Measurements from ENCODE around the gene EIF4H.
"Not testable (repeated sequence)": the region's sequence is repeated elsewhere in the genome, so short reads cannot be mapped to it uniquely, and the experiment has no call there.

Gene EIF4H

GRCh38 chr7:74195139-74195860, 21.1 kb downstream of the EIF4H start:
- H3K27me3 ChIP-seq (replicated peaks in 2 of 5; ENCODE audit: control insufficient read depth in 4 of 5, insufficient read depth in 5 of 5, low read length in 4 of 5); H3K27ac ChIP-seq (ENCODE audit: insufficient read depth in 1 of 2, low read depth in 1 of 2, low read length in 2 of 2, poor library complexity in 1 of 2, severe bottlenecking in 2 of 2); POLR2A ChIA-PET; H3K9me3 ChIP-seq (ENCODE audit: control extremely low read depth in 1 of 5, control insufficient read depth in 4 of 5, insufficient read depth in 2 of 5, low read depth in 1 of 5, low read length in 4 of 5): not testable (repeated sequence)
- 24% methylated on average over 6 of the region's 23 CpGs for WGBS (ENCODE audit: insufficient coverage)
- Histone ChIP-seq H3K4me1 (ENCODE audit: control extremely low read depth in 1 of 4, control insufficient read depth in 4 of 4, insufficient read depth in 4 of 4, low read length in 3 of 4) (peaks cover 0 to 25% (median 17%) of the 10 kb centered on the region in 4 experiments), H3K36me3 (ENCODE audit: control insufficient read depth in 4 of 4, insufficient read depth in 4 of 4, low read length in 3 of 4) (peaks cover 16 to 58% (median 49%) of the 10 kb centered on the region in 4 experiments), H3K4me3 (ENCODE audit: control insufficient read depth in 1 of 7, extremely low read depth in 1 of 7, insufficient read depth in 4 of 7, low read depth in 2 of 7, low read length in 6 of 7) (peak overlapping the region in 1 of 7 experiments; percentile 48)
- CTCF ChIA-PET = interaction anchor here (0.8 kb wide), 1 partner anchor 125 kb away, joined by 3 read pairs; no protein-coding TSS in a partner anchor
- DNase-seq = peak in 2 of 3 donors; percentile 73 to 80

- POLR2A ChIA-PET; H3K9me3 ChIP-seq (ENCODE audit: control extremely low read depth in 1 of 5, control insufficient read depth in 4 of 5, insufficient read depth in 2 of 5, low read depth in 1 of 5, low read length in 4 of 5); CTCF ChIA-PET; DNase-seq; H3K27ac ChIP-seq (ENCODE audit: insufficient read depth in 1 of 2, low read depth in 1 of 2, low read length in 2 of 2, poor library complexity in 1 of 2, severe bottlenecking in 2 of 2); H3K27me3 ChIP-seq (replicated peaks in 2 of 5; ENCODE audit: control insufficient read depth in 4 of 5, insufficient read depth in 5 of 5, low read length in 4 of 5): not testable (repeated sequence)
- Histone ChIP-seq H3K4me3 (ENCODE audit: control insufficient read depth in 1 of 7, extremely low read depth in 1 of 7, insufficient read depth in 4 of 7, low read depth in 2 of 7, low read length in 6 of 7) (peak overlapping the region in 1 of 7 experiments; percentile 48), H3K36me3 (ENCODE audit: control insufficient read depth in 4 of 4, insufficient read depth in 4 of 4, low read length in 3 of 4) (peaks cover 11 to 50% (median 42%) of the 10 kb centered on the region in 4 experiments), H3K4me1 (ENCODE audit: control extremely low read depth in 1 of 4, control insufficient read depth in 4 of 4, insufficient read depth in 4 of 4, low read length in 3 of 4) (peaks cover 0 to 25% (median 17%) of the 10 kb centered on the region in 4 experiments)
- 63% methylated on average over 2 of the region's 19 CpGs for WGBS (ENCODE audit: insufficient coverage)
Measured at GRCh38 chr7:74195968-74196654, 22.0 kb downstream of the EIF4H start.

- DNase-seq = no peak
- ChIA-PET POLR2A (interaction anchor here (0.7 kb wide), 1 partner anchor 29 kb away, joined by 4 read pairs; no protein-coding TSS in a partner anchor), CTCF (interaction anchor here (1.2 to 2.1 kb wide), 2 partner anchors 9 to 13 kb away, joined by 3 to 10 read pairs; no protein-coding TSS in a partner anchor)
- Histone ChIP-seq H3K9me3 (ENCODE audit: control extremely low read depth in 1 of 5, control insufficient read depth in 4 of 5, insufficient read depth in 2 of 5, low read depth in 1 of 5, low read length in 4 of 5) (no peaks in the 10 kb centered on the region), H3K4me3 (ENCODE audit: control insufficient read depth in 1 of 7, extremely low read depth in 1 of 7, insufficient read depth in 4 of 7, low read depth in 2 of 7, low read length in 6 of 7) (no peak overlapping the region), H3K27ac (ENCODE audit: insufficient read depth in 1 of 2, low read depth in 1 of 2, low read length in 2 of 2, poor library complexity in 1 of 2, severe bottlenecking in 2 of 2) (no peak overlapping the region), H3K4me1 (ENCODE audit: control extremely low read depth in 1 of 4, control insufficient read depth in 4 of 4, insufficient read depth in 4 of 4, low read length in 3 of 4) (peaks cover 0 to 27% (median 18%) of the 10 kb centered on the region in 4 experiments), H3K27me3 (replicated peaks in 2 of 5; ENCODE audit: control insufficient read depth in 4 of 5, insufficient read depth in 5 of 5, low read length in 4 of 5) (no peaks in the 10 kb centered on the region), H3K36me3 (ENCODE audit: control insufficient read depth in 4 of 4, insufficient read depth in 4 of 4, low read length in 3 of 4) (peaks cover 7 to 38% (median 33%) of the 10 kb centered on the region in 4 experiments)
- 93% methylated on average over 3 of the region's 9 CpGs for WGBS (ENCODE audit: insufficient coverage)
Measured at GRCh38 chr7:74197449-74198124, 23.4 kb downstream of the EIF4H start.

- Histone ChIP-seq H3K27me3 (replicated peaks in 2 of 5; ENCODE audit: control insufficient read depth in 4 of 5, insufficient read depth in 5 of 5, low read length in 4 of 5) (no peaks in the 10 kb centered on the region), H3K4me3 (ENCODE audit: control insufficient read depth in 1 of 7, extremely low read depth in 1 of 7, insufficient read depth in 4 of 7, low read depth in 2 of 7, low read length in 6 of 7) (no peak overlapping the region), H3K27ac (ENCODE audit: insufficient read depth in 1 of 2, low read depth in 1 of 2, low read length in 2 of 2, poor library complexity in 1 of 2, severe bottlenecking in 2 of 2) (no peak overlapping the region), H3K36me3 (ENCODE audit: control insufficient read depth in 4 of 4, insufficient read depth in 4 of 4, low read length in 3 of 4) (peaks cover 0 to 19% (median 16%) of the 10 kb centered on the region in 4 experiments), H3K9me3 (ENCODE audit: control extremely low read depth in 1 of 5, control insufficient read depth in 4 of 5, insufficient read depth in 2 of 5, low read depth in 1 of 5, low read length in 4 of 5) (no peaks in the 10 kb centered on the region), H3K4me1 (ENCODE audit: control extremely low read depth in 1 of 4, control insufficient read depth in 4 of 4, insufficient read depth in 4 of 4, low read length in 3 of 4) (peaks cover 0 to 38% (median 30%) of the 10 kb centered on the region in 4 experiments)
- ChIA-PET POLR2A (no interaction called here), CTCF (interaction anchor here (1.2 to 6.1 kb wide), 5 partner anchors 9 to 334 kb away, joined by 3 to 25 read pairs (median 4); no protein-coding TSS in a partner anchor)
- WGBS (ENCODE audit: insufficient coverage) = 93% methylated on average over 15 of the region's 19 CpGs
- DNase-seq = no peak
Measured at GRCh38 chr7:74199551-74200355, 25.6 kb downstream of the EIF4H start.

GRCh38 chr7:74202841-74203556, 28.8 kb downstream of the EIF4H start:
- no peak overlapping the region for H3K27ac ChIP-seq (ENCODE audit: insufficient read depth in 1 of 2, low read depth in 1 of 2, low read length in 2 of 2, poor library complexity in 1 of 2, severe bottlenecking in 2 of 2)
- ChIA-PET CTCF (interaction anchor here (0.7 to 6.1 kb wide), 15 partner anchors 9 to 198 kb away, joined by 3 to 30 read pairs (median 4); partner anchors contain the start of gene CLIP2), POLR2A (no interaction called here)
- H3K36me3 ChIP-seq (ENCODE audit: control insufficient read depth in 4 of 4, insufficient read depth in 4 of 4, low read length in 3 of 4) = peaks cover 0 to 7% (median 2%) of the 10 kb centered on the region in 4 experiments
- peak; percentile 85 to 93 (median 93) for DNase-seq
- H3K4me3 ChIP-seq (ENCODE audit: control insufficient read depth in 1 of 7, extremely low read depth in 1 of 7, insufficient read depth in 4 of 7, low read depth in 2 of 7, low read length in 6 of 7) = peak overlapping the region in 4 of 7 experiments; percentile 6 to 28 (median 14)
- no peaks in the 10 kb centered on the region for H3K9me3 ChIP-seq (ENCODE audit: control extremely low read depth in 1 of 5, control insufficient read depth in 4 of 5, insufficient read depth in 2 of 5, low read depth in 1 of 5, low read length in 4 of 5)
- H3K27me3 ChIP-seq (replicated peaks in 2 of 5; ENCODE audit: control insufficient read depth in 4 of 5, insufficient read depth in 5 of 5, low read length in 4 of 5) = no peaks in the 10 kb centered on the region
- WGBS (ENCODE audit: insufficient coverage) = 4% methylated on average over 9 of the region's 12 CpGs
- H3K4me1 ChIP-seq (ENCODE audit: control extremely low read depth in 1 of 4, control insufficient read depth in 4 of 4, insufficient read depth in 4 of 4, low read length in 3 of 4) = peaks cover 0 to 41% (median 27%) of the 10 kb centered on the region in 4 experiments
